ENCODE measurements around the gene MAPKBP1.
"Not testable (repeated sequence)": the region's sequence is repeated elsewhere in the genome, so short reads cannot be mapped to it uniquely, and the experiment has no call there.

MAPKBP1 gene, protein sequence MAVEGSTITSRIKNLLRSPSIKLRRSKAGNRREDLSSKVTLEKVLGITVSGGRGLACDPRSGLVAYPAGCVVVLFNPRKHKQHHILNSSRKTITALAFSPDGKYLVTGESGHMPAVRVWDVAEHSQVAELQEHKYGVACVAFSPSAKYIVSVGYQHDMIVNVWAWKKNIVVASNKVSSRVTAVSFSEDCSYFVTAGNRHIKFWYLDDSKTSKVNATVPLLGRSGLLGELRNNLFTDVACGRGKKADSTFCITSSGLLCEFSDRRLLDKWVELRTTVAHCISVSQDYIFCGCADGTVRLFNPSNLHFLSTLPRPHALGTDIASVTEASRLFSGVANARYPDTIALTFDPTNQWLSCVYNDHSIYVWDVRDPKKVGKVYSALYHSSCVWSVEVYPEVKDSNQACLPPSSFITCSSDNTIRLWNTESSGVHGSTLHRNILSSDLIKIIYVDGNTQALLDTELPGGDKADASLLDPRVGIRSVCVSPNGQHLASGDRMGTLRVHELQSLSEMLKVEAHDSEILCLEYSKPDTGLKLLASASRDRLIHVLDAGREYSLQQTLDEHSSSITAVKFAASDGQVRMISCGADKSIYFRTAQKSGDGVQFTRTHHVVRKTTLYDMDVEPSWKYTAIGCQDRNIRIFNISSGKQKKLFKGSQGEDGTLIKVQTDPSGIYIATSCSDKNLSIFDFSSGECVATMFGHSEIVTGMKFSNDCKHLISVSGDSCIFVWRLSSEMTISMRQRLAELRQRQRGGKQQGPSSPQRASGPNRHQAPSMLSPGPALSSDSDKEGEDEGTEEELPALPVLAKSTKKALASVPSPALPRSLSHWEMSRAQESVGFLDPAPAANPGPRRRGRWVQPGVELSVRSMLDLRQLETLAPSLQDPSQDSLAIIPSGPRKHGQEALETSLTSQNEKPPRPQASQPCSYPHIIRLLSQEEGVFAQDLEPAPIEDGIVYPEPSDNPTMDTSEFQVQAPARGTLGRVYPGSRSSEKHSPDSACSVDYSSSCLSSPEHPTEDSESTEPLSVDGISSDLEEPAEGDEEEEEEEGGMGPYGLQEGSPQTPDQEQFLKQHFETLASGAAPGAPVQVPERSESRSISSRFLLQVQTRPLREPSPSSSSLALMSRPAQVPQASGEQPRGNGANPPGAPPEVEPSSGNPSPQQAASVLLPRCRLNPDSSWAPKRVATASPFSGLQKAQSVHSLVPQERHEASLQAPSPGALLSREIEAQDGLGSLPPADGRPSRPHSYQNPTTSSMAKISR (N-terminal part only)

DNA sequence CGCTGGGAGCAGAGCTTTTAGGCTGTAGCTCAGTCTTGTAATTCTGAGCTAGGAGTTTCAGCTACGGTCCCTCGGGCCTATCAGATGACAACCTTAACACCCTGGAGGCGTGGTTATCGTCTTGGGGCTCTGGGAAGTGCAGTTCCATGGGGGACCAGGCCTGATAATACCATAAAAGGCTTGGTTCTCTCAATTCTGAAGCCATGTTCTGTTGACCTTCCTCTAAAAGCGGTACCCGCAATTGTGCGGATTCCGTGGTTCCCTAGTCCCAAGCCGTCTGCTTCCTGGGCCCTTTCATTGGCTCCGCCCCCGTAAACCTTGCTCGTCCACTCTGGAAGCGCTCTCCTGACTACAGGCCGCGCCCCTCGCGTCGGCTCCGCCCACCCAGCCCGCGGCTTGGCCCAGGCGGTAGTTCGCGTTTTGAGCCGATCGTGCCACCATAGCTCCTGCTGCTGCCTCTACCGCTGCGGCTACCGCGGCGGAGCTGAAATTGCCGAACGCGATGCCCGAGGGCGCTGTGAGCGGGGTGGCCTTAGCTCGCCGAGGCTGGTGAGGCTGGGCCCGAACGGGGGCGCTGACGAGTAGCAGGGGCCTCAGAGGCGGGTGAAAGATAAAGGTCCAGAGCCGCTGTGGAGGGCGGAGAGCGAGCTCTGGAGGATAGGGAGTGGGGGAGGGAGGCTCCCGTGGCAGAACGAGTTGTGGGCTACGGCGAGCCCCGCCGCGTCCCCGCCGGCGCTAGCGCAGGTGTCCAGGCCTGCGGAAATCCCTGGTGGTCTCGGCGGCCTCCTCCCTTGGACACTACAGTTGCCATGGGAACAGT lies at the start of gene MAPKBP1:
Gene MAPKBP1, plus strand, starts transcription at position 423 of the 820 bp plus-strand sequence. CDS start 792 bp downstream, outside the sequence.
- peak; percentile 98 for DNase-seq (ENCODE audit: low read depth, low spot score)

DNA sequence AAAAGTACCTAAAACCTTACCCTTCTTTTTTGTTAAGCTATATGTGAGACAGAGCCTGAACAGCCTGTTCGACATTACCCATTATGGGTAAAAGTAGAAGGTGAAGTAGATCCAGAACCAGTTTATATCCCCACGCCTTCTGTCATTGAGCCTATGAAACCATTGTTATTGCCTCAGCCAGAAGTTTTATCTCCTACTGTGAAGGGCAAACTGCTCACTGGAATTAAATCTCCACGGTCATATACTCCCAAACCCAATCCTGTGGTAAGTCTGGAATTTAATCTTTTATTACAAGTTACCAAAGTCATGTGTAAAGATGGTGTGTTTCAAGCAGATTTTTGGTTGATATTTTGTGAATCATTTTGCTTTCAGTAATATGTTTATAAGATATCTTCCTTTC lies 47.1 kb upstream of the MAPKBP1 start:
- DNase-seq (ENCODE audit: low read depth, low spot score), result no peak

DNA sequence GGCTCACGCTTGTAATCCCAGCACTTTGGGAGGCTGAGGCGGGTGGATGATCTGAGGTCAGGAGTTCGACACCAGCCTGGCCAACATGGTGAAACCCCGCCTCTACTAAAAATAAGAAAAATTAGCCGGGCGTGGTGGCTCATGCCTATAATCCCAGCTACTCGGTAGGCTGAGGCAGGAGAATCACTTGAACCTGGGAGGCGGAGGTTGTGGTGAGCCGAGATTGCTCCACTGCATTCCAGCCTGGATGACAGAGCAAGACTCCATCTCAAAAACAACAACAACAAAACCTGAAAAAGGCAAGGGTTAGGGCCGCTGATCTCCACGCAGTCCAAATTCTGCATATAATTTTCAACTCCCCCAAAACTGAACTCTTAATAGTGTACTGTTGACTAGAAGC lies 46.2 kb upstream of the MAPKBP1 start:
- not testable (repeated sequence) for DNase-seq (ENCODE audit: low read depth, low spot score)

DNA sequence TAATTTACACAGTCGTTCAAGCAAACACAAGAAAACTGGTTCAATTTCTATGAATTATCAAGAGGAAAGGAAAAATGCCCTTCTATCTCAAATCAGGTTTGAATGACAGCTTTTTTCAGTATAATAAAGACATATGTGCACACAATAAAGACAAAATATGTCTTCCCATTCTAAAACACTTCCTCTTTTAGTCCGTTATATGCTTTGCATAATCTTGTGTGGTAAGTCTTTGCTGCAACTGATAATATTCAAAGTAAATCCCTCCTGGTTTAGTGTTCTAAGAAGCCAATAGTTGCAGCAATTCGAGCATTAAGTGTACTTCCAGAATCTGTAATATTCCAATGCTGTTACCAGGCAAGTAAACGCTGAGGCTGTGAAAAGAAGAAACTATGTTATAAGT lies 43.7 kb upstream of the MAPKBP1 start:
- no peak for DNase-seq (ENCODE audit: low read depth, low spot score)

DNA sequence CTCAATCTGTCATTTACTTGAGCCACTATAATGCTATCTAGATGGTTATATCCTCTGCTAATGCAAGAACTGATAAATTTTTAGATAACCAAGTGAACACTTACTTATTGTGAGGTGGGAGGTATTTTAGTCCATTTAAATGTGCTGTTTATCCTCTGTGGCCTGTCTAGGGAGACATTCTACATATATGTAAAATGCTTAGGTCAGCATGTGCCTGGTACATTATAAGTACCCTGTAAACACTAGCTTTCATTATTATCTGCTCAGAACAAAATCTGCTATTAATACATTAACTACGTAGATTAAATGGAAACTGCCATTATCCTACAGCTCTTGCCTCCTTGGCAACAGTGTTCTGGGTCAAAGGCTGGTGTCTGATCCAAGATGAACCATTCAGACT lies 41.8 kb upstream of the MAPKBP1 start:
- DNase-seq (ENCODE audit: low read depth, low spot score), result no peak

DNA sequence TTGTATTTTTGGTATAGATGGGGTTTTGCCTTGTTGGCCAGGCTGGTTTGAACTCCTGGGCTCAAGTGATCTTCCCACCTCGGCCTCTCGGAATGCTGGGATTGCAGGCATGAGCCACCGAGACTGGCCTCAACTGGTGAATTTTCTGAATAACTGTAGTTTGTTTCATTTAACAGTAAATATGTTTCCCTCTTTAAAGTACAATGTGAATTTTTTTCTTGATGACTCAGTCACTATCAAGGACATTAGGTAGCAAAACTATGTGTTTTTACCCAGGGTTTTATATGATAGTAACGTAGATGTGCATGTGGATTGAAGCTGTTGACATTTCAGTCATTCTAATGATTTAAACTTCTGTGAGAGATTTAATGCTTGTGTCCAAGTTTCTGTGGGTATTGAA lies 40.2 kb upstream of the MAPKBP1 start:
- no peak for DNase-seq (ENCODE audit: low read depth, low spot score)

DNA sequence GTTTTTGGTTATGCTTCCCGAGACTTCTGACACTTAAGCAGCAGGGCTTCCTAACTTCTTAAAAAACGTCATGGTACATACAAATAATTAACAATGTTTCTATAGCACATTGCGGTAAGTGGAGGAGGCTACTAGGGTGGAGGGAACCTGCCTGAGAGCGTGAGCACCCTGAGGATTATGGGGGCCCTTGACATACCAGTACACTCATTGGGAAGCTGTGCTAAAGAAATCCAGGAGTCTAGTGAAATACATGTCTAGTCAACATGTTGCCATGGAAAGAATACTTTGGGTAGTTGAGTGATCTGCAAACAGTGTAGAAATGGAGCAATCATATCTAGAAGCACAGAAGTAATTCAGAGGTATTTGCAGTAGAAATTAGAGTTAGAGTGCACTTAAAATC lies 39.2 kb upstream of the MAPKBP1 start:
- DNase-seq (ENCODE audit: low read depth, low spot score), result no peak

DNA sequence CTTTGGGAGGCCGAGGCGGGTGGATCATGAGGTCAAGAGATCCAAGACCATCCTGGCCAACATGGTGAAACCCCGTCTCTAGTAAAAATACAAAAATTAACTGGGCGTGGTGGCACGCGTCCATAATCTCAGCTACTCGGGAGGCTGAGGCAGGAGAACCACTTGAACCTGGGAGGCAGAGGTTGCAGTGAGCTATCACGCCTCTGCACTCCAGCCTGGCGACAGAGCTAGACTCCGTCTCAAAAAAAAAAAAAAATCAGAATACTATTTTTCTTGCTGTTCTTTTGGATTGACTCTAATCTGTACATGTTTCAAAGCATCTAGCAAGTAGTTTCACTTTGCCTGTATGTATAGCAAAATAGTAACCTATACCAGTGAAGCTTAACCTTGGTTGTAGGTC lies 38.8 kb upstream of the MAPKBP1 start:
- DNase-seq (ENCODE audit: low read depth, low spot score), result not testable (repeated sequence)

DNA sequence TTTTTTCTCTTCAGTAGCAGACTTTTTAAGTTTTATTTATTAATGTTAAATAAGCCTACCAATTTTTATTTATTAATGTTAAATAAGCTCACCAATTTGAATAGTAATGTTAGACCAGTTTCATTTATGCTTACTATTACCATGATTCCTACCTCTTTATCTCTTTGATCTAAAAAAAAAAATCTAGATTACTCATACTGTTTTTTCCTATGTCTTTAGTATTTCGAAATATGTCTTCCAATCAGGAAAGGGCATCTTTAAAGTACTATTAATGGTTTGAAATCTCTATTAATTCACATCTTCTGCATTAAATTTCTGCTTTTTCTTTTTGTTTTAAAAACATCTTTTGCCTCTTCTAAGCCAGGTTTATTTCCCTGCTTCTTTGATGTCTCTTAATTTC lies 27.5 kb upstream of the MAPKBP1 start:
- DNase-seq (ENCODE audit: low read depth, low spot score), result no peak

DNA sequence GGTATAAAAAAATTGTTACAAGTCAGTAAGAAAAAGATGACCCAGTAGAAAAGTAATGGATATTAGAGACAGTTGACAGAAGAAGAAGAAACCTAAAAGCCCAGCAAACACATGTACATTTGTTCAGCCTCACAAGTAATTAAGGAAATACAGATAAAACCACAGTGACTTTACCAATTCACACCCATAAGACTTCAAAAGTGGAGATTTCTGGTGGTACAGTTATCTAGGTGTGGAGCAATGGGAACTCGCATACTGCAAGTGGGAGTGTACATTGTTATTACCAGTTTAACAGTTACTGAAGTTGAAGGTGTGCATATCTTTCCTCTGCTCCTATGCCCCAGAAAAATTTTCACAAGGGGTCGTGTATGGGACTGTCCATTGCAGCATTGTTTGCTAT lies 18.1 kb upstream of the MAPKBP1 start:
- DNase-seq (ENCODE audit: low read depth, low spot score), result no peak

DNA sequence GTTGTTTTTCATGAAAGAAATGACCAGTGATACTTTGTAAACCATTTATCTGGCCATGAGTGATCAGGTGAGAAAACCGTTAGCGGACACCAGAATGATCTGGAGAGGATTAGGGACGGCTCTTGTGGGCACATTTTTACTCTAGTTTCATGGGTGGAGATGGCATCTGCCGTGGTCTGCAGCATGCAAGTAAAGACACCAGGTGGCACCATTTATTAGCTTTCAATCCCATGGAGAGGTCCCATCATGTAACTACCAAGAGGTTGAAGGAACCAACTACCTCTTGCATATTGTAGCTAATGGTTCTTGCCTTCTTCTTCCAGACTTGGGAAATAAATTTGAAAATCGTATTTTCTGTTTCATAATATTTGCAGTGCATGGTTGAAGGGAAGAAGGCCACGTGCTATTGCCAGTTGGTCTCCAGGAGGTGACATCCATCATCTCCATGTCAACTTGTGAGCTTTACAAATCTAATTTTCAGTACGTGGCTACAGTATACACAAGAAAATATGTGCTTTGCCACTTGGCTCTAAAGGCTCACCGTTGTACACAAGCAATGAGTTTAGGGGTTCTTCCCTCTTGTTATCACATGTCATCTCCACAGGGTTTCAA lies 1.5 kb upstream of the MAPKBP1 start:
- DNase-seq (ENCODE audit: low read depth, low spot score), result peak; percentile 28

DNA sequence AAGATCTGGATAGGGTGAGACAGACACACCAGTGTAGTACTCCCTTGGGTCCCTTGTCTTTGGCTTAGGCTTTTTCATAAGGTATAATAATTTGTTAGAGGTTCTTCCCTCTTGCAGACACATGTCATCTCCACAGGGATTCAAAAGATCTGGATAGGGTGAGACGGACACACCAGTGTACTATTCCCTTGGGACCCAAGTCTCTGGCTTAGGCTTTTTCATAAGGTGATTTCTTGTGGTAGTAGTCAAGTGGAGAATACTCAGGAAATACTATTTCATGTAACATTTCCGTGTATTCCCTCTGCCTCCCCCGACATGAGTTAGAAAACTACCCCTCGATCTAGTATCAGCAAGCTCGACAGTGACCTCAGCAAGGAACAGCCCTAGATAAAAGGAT lies 954 bp upstream of the MAPKBP1 start:
- DNase-seq (ENCODE audit: low read depth, low spot score), result no peak

DNA sequence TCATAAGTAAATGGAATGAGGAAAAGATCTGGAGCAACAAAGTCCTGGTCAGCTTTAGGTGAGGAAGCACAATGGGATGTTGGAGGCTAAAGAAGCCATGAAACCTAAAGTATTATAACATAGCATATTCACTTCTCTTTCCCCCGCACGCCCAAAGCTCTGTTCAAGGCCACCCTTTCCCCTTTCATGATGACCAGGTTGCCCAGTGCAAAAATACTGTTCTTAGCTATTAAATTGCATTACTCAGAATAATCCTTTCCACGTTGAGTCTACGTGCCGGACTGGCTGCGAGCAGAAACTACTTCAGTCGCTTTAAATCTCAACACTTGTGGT lies 589 bp upstream of the MAPKBP1 start:
- DNase-seq (ENCODE audit: low read depth, low spot score), result no peak

DNA sequence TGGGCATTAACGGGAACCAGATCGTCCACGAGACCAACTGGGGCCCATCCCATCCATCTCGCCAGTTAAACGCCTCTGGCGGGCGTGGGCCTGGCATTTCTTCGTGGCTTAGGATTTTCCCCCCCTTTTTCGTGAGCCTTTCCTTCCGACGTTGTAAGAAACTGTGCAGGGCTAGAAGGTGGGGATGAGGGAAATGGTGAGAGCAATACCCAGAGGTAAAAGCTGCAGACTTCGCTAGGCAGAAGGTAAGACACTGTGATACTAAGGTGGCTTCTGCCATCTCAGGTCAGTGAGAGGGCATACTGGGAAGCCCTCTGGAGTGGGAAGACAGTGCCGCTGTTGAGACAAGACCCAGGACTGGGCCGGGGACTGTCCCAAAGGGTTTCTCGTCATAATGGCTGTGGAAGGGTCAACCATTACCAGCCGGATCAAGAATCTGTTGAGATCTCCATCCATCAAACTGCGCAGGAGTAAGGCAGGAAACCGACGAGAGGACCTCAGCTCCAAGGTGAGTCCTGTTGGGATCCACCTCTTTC lies 666 bp downstream of the MAPKBP1 start:
- DNase-seq (ENCODE audit: low read depth, low spot score), result no peak

DNA sequence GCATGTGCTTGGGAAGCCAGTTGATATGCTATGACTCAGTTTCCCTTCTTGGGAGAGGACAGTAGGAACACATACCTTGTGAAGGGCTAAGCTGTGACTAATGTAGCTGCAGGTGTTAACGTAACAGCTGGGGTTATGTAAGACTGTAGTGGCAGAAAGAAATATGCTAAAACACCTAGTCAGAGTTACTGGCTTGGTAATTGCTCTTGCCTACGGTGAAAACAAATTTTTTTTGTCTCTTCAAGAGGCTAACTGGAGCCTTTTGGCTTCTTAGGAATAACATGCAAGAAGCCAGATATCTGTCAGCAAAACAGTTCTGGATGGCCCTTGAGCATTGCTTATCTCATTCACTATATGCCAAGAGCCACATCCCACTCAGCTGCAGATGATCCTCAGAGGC lies 1.4 kb downstream of the MAPKBP1 start:
- no peak for DNase-seq (ENCODE audit: low read depth, low spot score)

DNA sequence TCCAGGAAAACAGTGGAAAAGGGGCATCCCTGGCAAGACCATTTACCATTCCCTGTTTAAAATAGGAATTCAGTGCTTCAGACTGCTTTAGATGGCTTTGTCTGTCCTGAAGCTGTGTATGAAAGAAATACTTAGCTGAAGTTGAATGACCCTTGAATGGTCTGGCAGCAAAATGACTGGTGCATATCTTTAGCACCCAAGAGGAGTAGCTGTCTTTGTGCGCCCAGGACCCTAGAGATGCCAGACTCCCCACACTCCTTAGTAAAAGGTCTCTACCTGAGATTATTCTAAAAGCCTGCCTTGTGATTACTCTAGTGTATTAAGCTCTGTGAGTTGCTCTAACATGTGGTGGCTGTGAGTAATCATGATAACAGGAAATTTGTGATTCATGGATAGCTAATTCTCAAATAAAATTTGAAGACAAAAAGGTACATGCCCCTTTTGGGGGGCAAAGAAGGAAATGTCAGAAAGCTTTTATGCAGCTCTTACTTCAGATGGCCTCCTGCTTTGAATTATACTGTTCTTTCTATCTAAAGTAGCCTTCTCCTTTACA lies 3.2 kb downstream of the MAPKBP1 start:
- DNase-seq (ENCODE audit: low read depth, low spot score), result no peak

DNA sequence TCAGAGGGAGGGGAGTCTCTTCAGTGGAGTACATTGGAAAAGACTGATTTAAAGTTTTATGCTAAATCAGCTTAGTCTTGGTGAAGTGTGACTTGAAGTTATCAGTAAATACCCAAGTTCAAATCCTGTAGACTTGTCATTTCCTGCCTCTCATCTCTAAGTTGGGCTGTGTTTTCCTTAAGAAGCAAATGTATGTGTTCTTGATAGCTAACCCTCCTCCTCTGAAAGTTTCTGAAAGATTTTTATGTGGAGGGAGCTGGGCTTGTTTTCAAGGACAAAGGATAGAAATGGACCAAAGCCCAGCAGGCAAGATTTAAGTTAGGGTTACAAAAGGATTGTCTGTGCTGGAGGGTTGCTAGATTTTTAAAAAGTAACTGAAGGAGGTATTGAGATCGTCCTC lies 4.2 kb downstream of the MAPKBP1 start:
- no peak for DNase-seq (ENCODE audit: low read depth, low spot score)

DNA sequence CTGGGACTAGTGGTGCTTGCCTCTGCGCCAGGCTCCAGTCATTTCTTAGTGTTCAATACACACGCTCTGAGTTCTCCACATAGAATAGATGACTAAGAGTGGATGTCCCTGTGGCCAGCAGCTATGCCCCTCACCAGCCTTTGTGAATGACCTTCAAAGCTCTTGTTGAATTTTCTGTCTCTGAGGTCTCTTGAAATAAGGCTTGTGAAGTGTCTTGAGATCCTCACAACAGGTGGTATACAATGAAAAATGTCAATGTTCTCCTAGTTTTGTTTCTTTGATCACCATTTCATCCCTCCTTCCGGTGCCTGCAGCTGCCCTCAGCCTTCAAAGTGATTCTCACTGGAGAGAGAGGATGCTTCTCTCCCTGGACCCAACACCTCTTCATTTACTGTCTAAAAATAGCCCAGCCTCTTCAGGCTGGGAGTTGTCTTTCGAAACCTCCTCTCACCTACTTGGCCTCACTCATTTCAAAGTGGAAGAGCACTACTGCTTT lies 5.4 kb downstream of the MAPKBP1 start:
- no peak for DNase-seq (ENCODE audit: low read depth, low spot score)

DNA sequence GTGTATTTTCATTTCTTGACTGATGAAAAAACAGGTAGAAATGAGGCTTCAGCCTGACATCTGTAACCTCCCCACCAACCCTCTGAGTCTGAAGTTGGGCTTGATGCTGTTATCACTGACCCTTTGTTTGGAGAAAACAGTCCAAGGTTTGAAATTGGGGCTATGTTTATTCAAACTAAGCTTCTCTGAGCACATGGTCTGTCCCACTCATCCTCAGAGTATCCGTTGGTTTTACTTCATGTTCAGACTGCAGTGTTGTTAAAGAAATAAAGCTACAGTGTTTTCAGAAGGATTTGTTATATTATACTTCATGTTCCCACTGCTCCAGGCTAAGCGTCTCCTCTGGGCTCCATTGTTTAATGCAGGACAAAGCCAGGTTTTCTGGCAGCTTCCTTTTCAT lies 6.0 kb downstream of the MAPKBP1 start:
- DNase-seq (ENCODE audit: low read depth, low spot score), result no peak

DNA sequence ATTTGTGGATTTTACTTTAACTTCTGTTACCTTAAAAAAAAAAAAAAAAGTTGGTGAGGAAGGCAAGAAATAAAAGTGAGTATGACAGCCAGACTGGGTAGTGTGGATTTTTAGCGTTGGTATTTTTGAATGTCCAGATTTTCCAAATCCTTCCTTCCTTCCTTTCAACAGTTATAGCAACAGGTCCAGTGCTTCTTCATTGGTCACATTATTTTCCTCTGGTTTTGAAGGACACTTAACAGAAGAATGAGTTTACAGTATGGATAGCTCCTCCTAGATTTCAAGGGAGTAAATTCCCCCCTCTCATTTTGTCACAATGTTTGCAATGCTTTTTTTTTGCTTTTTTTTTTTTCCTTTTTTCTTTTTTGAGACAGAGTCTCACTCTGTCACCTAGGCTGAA lies 6.4 kb downstream of the MAPKBP1 start:
- no peak for DNase-seq (ENCODE audit: low read depth, low spot score)
